HCT116 (cell line): ENCODE data around the gene CAMK2N2. TPM values are rescaled to one million over a fixed set of nuclear protein-coding genes. Genes with fewer than 3 reads are reported as not detected.

ENCODE experiments used
- ATAC-seq: fragments of 200-7000 bp; cut with Tn5 transposase; 2 replicates; pipeline ENCODE4 v1.9.1; 2020; ENCODE audit warnings: mild to moderate bottlenecking, moderate library complexity
- BruUV-seq: library from RNA; stranded (reverse); fragments of 400-500 nt; replicated peaks from 2 replicates; lab custom pipeline; 2021; lab: Mats Ljungman, UMichigan
- CTCF ChIA-PET: fragments of 300-600 bp; sonication (Branson Sonifier 250); formaldehyde crosslinking; loops from one replicate; lab custom pipeline; 2021; ENCODE audit warnings: antibody characterized with exemption; lab: Charles Lee
- POLR2A ChIA-PET: fragments of 300-600, 350-600 bp; sonication (Branson Sonifier 250); formaldehyde crosslinking; loops from one replicate; lab custom pipeline; 2021; ENCODE audit warnings: antibody characterized with exemption; lab: Charles Lee
- RAD21 ChIA-PET, 2 experiments: fragments of 300-600 bp; sonication (Branson Sonifier 250); formaldehyde crosslinking; loops; one replicate each; lab custom pipeline; 2023; ENCODE audit warnings: low total read pairs in 2 of 2; ENCODE audit not compliant: uncharacterized antibody in 2 of 2, unreplicated experiment in 2 of 2, low non-redundant PET in 1 of 2; lab: Charles Lee
- DNase-seq: peaks from one replicate; pipeline ENCODE4 v3.0.0-alpha.2; 2010; ENCODE audit warnings: low read depth, low spot score
- H2AFZ ChIP-seq: fragments of 200-600 bp; shearing (Covaris generic), sonication (generic); 2 replicates; pipeline ENCODE4 v1.6.1; 2017; ENCODE audit warnings: low read depth, mixed run types, mixed read lengths, antibody characterized with exemption, low read length; ENCODE audit not compliant: poor library complexity, severe bottlenecking
- H3K27ac ChIP-seq: 2 replicates; pipeline ENCODE4 v1.5.1; 2012; ENCODE audit warnings: low read depth, low read length
- H3K27me3 ChIP-seq: fragments of 200-600 bp; sonication (generic); 2 replicates; pipeline ENCODE4 v1.6.1; 2016; ENCODE audit warnings: mixed run types, low read length, mixed read lengths; ENCODE audit not compliant: insufficient read depth
- H3K36me3 ChIP-seq, 2 experiments: fragments of 200-500 bp in 1 of 2; fragments of 200-600 bp in 1 of 2; sonication (Bioruptor generic) in 1 of 2; sonication (generic) in 1 of 2; 2 replicates each; pipeline versions ENCODE4 v1.5.1 to v1.6.1; 2014 to 2016; ENCODE audit warnings: low read length in 2 of 2, inconsistent platforms in 1 of 2, mixed read lengths in 1 of 2, mixed run types in 1 of 2; ENCODE audit not compliant: insufficient read depth in 2 of 2, control insufficient read depth in 1 of 2
- H3K4me1 ChIP-seq, 2 experiments: fragments of 200-600 bp in 1 of 2; sonication (generic) in 1 of 2; 2 replicates each; pipeline versions ENCODE4 v1.5.1 to v1.6.1; 2012 to 2017; ENCODE audit warnings: low read length in 2 of 2, inconsistent platforms in 1 of 2, mild to moderate bottlenecking in 1 of 2, mixed read lengths in 1 of 2, mixed run types in 1 of 2, moderate library complexity in 1 of 2; ENCODE audit not compliant: insufficient read depth in 2 of 2, control insufficient read depth in 1 of 2
- H3K4me2 ChIP-seq: fragments of 200-600 bp; sonication (generic); 2 replicates; pipeline ENCODE4 v1.6.1; 2017; ENCODE audit warnings: mixed run types, low read length, mixed read lengths
- H3K4me3 ChIP-seq, 2 experiments: fragments of 200-600 bp in 1 of 2; sonication (generic) in 1 of 2; replicated peaks in 1 of 2; 2 replicates each; pipeline ENCODE4 v1.5.1; 2011 to 2016; ENCODE audit warnings: low read length in 2 of 2, control low read depth in 1 of 2, low read depth in 1 of 2, mild to moderate bottlenecking in 1 of 2, mixed read lengths in 1 of 2, mixed run types in 1 of 2
- H3K79me2 ChIP-seq: fragments of 200-600 bp; sonication (generic); 2 replicates; pipeline ENCODE4 v1.6.1; 2017; ENCODE audit warnings: mild to moderate bottlenecking, mixed run types, low read length, moderate library complexity, mixed read lengths; ENCODE audit not compliant: insufficient read depth
- H3K9ac ChIP-seq: fragments of 200-600 bp; sonication (generic); 2 replicates; pipeline ENCODE4 v1.6.1; 2016; ENCODE audit warnings: low read length, mixed read lengths
- H3K9me2 ChIP-seq: fragments of 200-600 bp; sonication (generic), shearing (Covaris generic); 2 replicates; pipeline ENCODE4 v1.6.1; 2017; ENCODE audit warnings: mixed run types, mild to moderate bottlenecking, moderate library complexity; ENCODE audit not compliant: insufficient read depth
- H3K9me3 ChIP-seq, 2 experiments: fragments of 200-500 bp in 1 of 2; fragments of 200-600 bp in 1 of 2; sonication (Bioruptor generic) in 1 of 2; sonication (generic) in 1 of 2; 2 replicates each; pipeline ENCODE4 v1.6.1; 2014 to 2017; ENCODE audit warnings: low read length in 2 of 2, mixed read lengths in 2 of 2, inconsistent platforms in 1 of 2, low read depth in 1 of 2, mild to moderate bottlenecking in 1 of 2, mixed run types in 1 of 2, moderate library complexity in 1 of 2; ENCODE audit not compliant: control insufficient read depth in 1 of 2, insufficient read depth in 1 of 2
- H4K20me1 ChIP-seq: fragments of 200-600 bp; sonication (generic), shearing (Covaris generic); 2 replicates; pipeline ENCODE4 v1.6.1; 2017; ENCODE audit warnings: mixed run types, mild to moderate bottlenecking, moderate library complexity; ENCODE audit not compliant: insufficient read depth
- EGR1 ChIP-seq: IDR thresholded peaks from 2 replicates; pipeline ENCODE4 v1.6.1; 2012; ENCODE audit warnings: low read depth
- EZH2 ChIP-seq: fragments of 200-600 bp; sonication (generic); IDR thresholded peaks from 2 replicates; pipeline ENCODE4 v1.6.1; 2017; ENCODE audit warnings: antibody characterized with exemption, mixed run types
- REST ChIP-seq: IDR thresholded peaks from 2 replicates; pipeline ENCODE4 v1.6.1; 2012; ENCODE audit warnings: low read depth
- SRF ChIP-seq: IDR thresholded peaks from 2 replicates; pipeline ENCODE4 v1.6.1; 2012; ENCODE audit warnings: low read depth
- YY1 ChIP-seq: IDR thresholded peaks from 2 replicates; pipeline ENCODE4 v1.6.1; 2011; ENCODE audit warnings: low read length, low read depth, moderate library complexity, mild to moderate bottlenecking; ENCODE audit not compliant: insufficient replicate concordance; ENCODE audit errors: extremely low read depth
- ZFX ChIP-seq: fragments of 450-650 bp; IDR thresholded peaks from 2 replicates; pipeline ENCODE4 v1.6.1; 2017
- intact Hi-C: fragments of 100-400 bp; cut with micrococcal nuclease; formaldehyde crosslinking; loops from 2 replicates; pipeline ENCODE4 v1.10.0; 2022
- total RNA-seq: library from RNA; stranded (reverse); gene quantifications from one replicate; pipeline ENCODE4 v1.2.1, GENCODE V29; 2021; ENCODE audit not compliant: unreplicated experiment

Gene CAMK2N2
- total RNA-seq, 1 experiment from 2014 or later, result 5.1 TPM

GRCh38 chr3:184260724-184261269, 556 bp downstream of the CAMK2N2 start:
- no peak overlapping the region; the same call in 1 of the 2 replicates for H3K27ac ChIP-seq
- no peaks in the 10 kb centered on the region for H3K9me3 ChIP-seq
- POLR2A ChIA-PET, result interaction anchor here (0.6 kb wide), 1 partner anchor 86 kb away, joined by 3 read pairs; no protein-coding TSS in a partner anchor
- no peaks in the 10 kb centered on the region for H3K27me3 ChIP-seq
- RAD21 ChIA-PET, result no interaction called here
- intact Hi-C loops, result no loop called here
- no peaks in the 10 kb centered on the region for H3K9me2 ChIP-seq
- no TSS peak for BruUV-seq
- peaks cover 3 to 24% of the 10 kb centered on the region in 2 experiments; a peak in 3 of 4 replicates for H3K4me1 ChIP-seq
- H2AFZ ChIP-seq, result no peak overlapping the region
- H3K4me2 ChIP-seq, result peak overlapping the region; percentile 73
- H3K9ac ChIP-seq, result peak overlapping the region; percentile 45
- TF ChIP-seq SRF (no peak), YY1 (no peak), ZFX (peak; percentile 11; the same call in 1 of the 2 replicates)
- H4K20me1 ChIP-seq, result no peaks in the 10 kb centered on the region
- no peak; the same call in 1 of the 2 replicates for ATAC-seq
- peak overlapping the region; percentile 32 to 63 for H3K4me3 ChIP-seq
- no peak for DNase-seq
- H3K79me2 ChIP-seq, result no peaks in the 10 kb centered on the region
- H3K36me3 ChIP-seq, result no peaks in the 10 kb centered on the region; a peak in 1 of 4 replicates
- CTCF ChIA-PET, result interaction anchor here (0.7 to 1.4 kb wide), 3 partner anchors 29 to 376 kb away, joined by 3 to 7 read pairs (median 3); partner anchors contain the start of gene PARL

- no peak overlapping the region for H2AFZ ChIP-seq
- TF ChIP-seq EGR1 (no peak), EZH2 (no peak), REST (peak; percentile 51)
- TF ChIP-seq, all 23 proteins: peak for 1
- Histone ChIP-seq H4K20me1 (no peaks in the 10 kb centered on the region), H3K9me2 (no peaks in the 10 kb centered on the region), H3K27me3 (no peaks in the 10 kb centered on the region), H3K9ac (no peak overlapping the region), H3K4me1 (peaks cover 3 to 24% of the 10 kb centered on the region in 2 experiments; a peak in 3 of 4 replicates), H3K4me2 (peak overlapping the region; percentile 73), H3K79me2 (no peaks in the 10 kb centered on the region), H3K9me3 (no peaks in the 10 kb centered on the region), H3K36me3 (no peaks in the 10 kb centered on the region; a peak in 1 of 4 replicates), H3K4me3 (peak overlapping the region in 1 of 2 experiments; percentile 32; a peak in 1 of 4 replicates), H3K27ac (no peak overlapping the region; the same call in 1 of the 2 replicates)
- DNase-seq (no peak), ATAC-seq (no peak)
- intact Hi-C loops, result no loop called here
- BruUV-seq, result no TSS peak
- CTCF ChIA-PET, result no interaction called here
- POLR2A ChIA-PET, result no interaction called here
- RAD21 ChIA-PET, result no interaction called here
Measured at GRCh38 chr3:184259878-184260723, 1.3 kb downstream of the CAMK2N2 start.
